WERI-Rb-1 (cell line): ENCODE results near the gene CLPTM1L.
A peak's percentile ranks its signal among the peaks of the same experiment; 100 is the strongest.

Experiments
- DNase-seq: peaks from one replicate; pipeline ENCODE4 v3.0.0-alpha.2; 2020
- H3K27ac ChIP-seq: fragments of 250-450 bp; sonication (Bioruptor Pico); 2 replicates; pipeline ENCODE4 v1.5.1; 2020; ENCODE audit warnings: mild to moderate bottlenecking, moderate library complexity
- H3K27me3 ChIP-seq: fragments of 250-450 bp; sonication (Bioruptor Pico); 2 replicates; pipeline ENCODE4 v1.5.1; 2021; ENCODE audit warnings: mild to moderate bottlenecking, low read depth, moderate library complexity; ENCODE audit not compliant: insufficient read depth, severe bottlenecking
- H3K36me3 ChIP-seq: fragments of 250-450 bp; sonication (Bioruptor Pico); 2 replicates; pipeline ENCODE4 v1.5.1; 2020; ENCODE audit warnings: mild to moderate bottlenecking, moderate library complexity
- H3K4me3 ChIP-seq: 2 replicates; pipeline ENCODE4 v1.5.1; 2011; ENCODE audit warnings: low read depth, mild to moderate bottlenecking, control low read depth, low read length
- H3K9me3 ChIP-seq: fragments of 250-450 bp; sonication (Bioruptor Pico); 2 replicates; pipeline ENCODE4 v1.5.1; 2021; ENCODE audit warnings: mild to moderate bottlenecking, moderate library complexity; ENCODE audit not compliant: severe bottlenecking
- TF ChIP-seq, protein P1 (sequence below): IDR thresholded peaks from 2 replicates; pipeline ENCODE4 v1.5.1; 2011; ENCODE audit warnings: low read depth, mild to moderate bottlenecking, control low read depth, inconsistent platforms, low read length

Gene CLPTM1L

DNA sequence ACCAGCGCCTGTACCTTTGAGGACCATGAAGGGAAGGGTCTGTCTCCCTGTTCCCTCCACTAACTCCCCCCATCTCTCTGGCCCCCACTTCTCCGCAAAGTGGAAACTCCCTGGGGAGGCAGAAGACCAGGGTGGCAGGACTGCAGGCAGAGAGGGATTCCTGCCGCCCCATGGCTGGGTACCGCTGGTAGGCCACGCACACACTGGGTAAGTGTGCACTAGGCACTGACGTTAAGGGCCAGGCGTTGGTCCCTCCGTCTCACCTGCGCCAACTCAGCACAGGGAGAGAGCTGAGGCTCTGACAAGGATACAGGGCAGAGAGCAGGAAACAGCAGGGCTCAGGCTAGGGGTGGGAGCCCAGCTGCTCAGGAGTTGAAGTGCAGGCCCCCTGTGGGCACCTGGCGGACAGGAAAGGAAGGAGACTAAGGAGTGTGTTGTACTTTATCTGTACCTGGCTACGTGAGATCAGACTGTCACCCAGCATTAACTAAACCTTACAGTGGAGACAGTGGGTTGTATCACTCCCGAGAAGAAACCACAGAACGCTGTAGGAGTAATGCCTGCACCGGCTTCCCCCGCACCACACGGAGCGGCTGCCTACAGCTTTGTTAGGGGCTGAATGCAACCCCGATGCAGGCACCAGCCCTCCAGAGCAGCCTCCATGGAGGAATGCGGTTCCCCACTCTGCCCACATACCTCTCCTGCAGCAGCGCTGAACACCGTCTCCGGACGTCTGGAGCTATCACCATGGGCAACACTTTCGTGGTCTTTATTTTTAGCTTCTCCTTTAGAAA lies 34.2 kb upstream of the CLPTM1L start:
- DNase-seq = no peak
- TF ChIP-seq, protein P1, sequence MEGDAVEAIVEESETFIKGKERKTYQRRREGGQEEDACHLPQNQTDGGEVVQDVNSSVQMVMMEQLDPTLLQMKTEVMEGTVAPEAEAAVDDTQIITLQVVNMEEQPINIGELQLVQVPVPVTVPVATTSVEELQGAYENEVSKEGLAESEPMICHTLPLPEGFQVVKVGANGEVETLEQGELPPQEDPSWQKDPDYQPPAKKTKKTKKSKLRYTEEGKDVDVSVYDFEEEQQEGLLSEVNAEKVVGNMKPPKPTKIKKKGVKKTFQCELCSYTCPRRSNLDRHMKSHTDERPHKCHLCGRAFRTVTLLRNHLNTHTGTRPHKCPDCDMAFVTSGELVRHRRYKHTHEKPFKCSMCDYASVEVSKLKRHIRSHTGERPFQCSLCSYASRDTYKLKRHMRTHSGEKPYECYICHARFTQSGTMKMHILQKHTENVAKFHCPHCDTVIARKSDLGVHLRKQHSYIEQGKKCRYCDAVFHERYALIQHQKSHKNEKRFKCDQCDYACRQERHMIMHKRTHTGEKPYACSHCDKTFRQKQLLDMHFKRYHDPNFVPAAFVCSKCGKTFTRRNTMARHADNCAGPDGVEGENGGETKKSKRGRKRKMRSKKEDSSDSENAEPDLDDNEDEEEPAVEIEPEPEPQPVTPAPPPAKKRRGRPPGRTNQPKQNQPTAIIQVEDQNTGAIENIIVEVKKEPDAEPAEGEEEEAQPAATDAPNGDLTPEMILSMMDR = no peak

GRCh38 chr5:1378096-1378495 lies 33.2 kb upstream of the CLPTM1L start:
- H3K27me3 ChIP-seq = no peaks in the 10 kb centered on the region
- DNase-seq = no peak

More for the DNA sequence above, 34.2 kb upstream of the CLPTM1L start:
- Histone ChIP-seq H3K9me3 (peaks cover 21% of the 10 kb centered on the region), H3K36me3 (no peaks in the 10 kb centered on the region), H3K27me3 (no peaks in the 10 kb centered on the region), H3K27ac (peak overlapping the region; percentile 59), H3K4me3 (no peak overlapping the region)

GRCh38 chr5:1376981-1377380 lies 32.1 kb upstream of the CLPTM1L start:
- no peak overlapping the region for H3K4me3 ChIP-seq
- no peaks in the 10 kb centered on the region for H3K36me3 ChIP-seq
- no peaks in the 10 kb centered on the region for H3K27me3 ChIP-seq
- TF ChIP-seq, protein P1 = no peak
- no peak for DNase-seq
- peaks cover 21% of the 10 kb centered on the region for H3K9me3 ChIP-seq
- H3K27ac ChIP-seq = peak overlapping the region; percentile 14; the same call in 1 of the 2 replicates

More at GRCh38 chr5:1378096-1378495, 33.2 kb upstream of the CLPTM1L start:
- H3K9me3 ChIP-seq = peaks cover 21% of the 10 kb centered on the region
- H3K4me3 ChIP-seq = no peak overlapping the region
- no peaks in the 10 kb centered on the region for H3K36me3 ChIP-seq
- peak overlapping the region; percentile 59 for H3K27ac ChIP-seq
- TF ChIP-seq, protein P1 = no peak

- H3K36me3 ChIP-seq = no peaks in the 10 kb centered on the region; the same call in 1 of the 2 replicates
- no peaks in the 10 kb centered on the region for H3K27me3 ChIP-seq
- H3K27ac ChIP-seq = peak overlapping the region; percentile 21; the same call in 1 of the 2 replicates
- peaks cover 21% of the 10 kb centered on the region for H3K9me3 ChIP-seq
- TF ChIP-seq, protein P1 = no peak
- DNase-seq = peak; percentile 77
- no peak overlapping the region for H3K4me3 ChIP-seq
Measured at GRCh38 chr5:1375871-1376810, 31.2 kb upstream of the CLPTM1L start.

DNA sequence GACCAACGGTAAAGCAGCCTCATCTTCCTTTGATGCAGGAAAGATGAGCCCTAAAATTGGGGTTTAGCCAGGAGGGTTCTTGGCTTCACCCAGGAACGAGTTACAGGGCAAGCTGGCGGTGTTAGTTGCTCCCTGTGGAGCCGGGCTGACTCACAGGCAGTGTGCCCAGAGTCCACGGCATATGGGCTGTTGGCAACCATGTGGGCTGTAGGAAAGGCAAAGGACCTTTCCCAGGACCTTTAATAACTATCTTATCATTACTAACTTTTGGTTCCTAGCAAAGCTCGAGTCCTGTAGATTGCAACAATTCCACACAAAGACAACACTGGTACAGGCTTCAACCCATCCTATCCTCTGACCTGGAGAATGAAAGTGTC lies 29.8 kb upstream of the CLPTM1L start:
- no peak for DNase-seq
- H3K36me3 ChIP-seq = no peaks in the 10 kb centered on the region; the same call in 1 of the 2 replicates
- peaks cover 17% of the 10 kb centered on the region for H3K9me3 ChIP-seq
- H3K4me3 ChIP-seq = no peak overlapping the region
- no peaks in the 10 kb centered on the region for H3K27me3 ChIP-seq
- no peak overlapping the region for H3K27ac ChIP-seq
- TF ChIP-seq, protein P1 = no peak
